SK-N-SH (cell line): ENCODE measurements around the gene SEMA3G. TPM values are rescaled to one million over a fixed set of nuclear protein-coding genes. Genes with fewer than 3 reads are reported as not detected.

Source experiments
- CTCF ChIA-PET: fragments of 300-600, 350-600 bp; formaldehyde crosslinking; extraction: SDS; loops from one replicate; lab custom pipeline; 2021; lab: Yijun Ruan, JAX
- POLR2A ChIA-PET: fragments of 350-600 bp; sonication (Branson Sonifier 250); formaldehyde crosslinking; extraction: SDS; loops from one replicate; lab custom pipeline; 2020; ENCODE audit warnings: antibody characterized with exemption, inconsistent platforms; lab: Yijun Ruan, JAX
- DNase-seq: peaks from one replicate; pipeline ENCODE4 v3.0.0; 2012
- H2AFZ ChIP-seq: fragments of 200-600 bp; sonication (generic); 2 replicates; pipeline ENCODE4 v1.8.1; 2016; ENCODE audit warnings: antibody characterized with exemption, mild to moderate bottlenecking, low read depth
- H3F3A ChIP-seq: fragments of 200-600 bp; sonication (generic); replicated peaks from 2 replicates; pipeline ENCODE3; 2016; ENCODE audit warnings: antibody characterized with exemption, mild to moderate bottlenecking; ENCODE audit not compliant: insufficient read depth
- H3K27ac ChIP-seq, 2 experiments: fragments of 200-500 bp in 1 of 2; fragments of 200-600 bp in 1 of 2; sonication (Bioruptor generic) in 1 of 2; sonication (generic), shearing (Covaris generic) in 1 of 2; 2 replicates each; pipeline versions ENCODE4 v1.5.1 to v1.6.1; 2014 to 2016; ENCODE audit warnings: low read depth in 2 of 2, inconsistent platforms in 1 of 2, low read length in 1 of 2, mild to moderate bottlenecking in 1 of 2, mixed read lengths in 1 of 2
- H3K27me3 ChIP-seq: fragments of 200-600 bp; sonication (generic), shearing (Covaris generic); 2 replicates; pipeline ENCODE4 v1.6.1; 2016; ENCODE audit warnings: mixed run types; ENCODE audit not compliant: insufficient read depth
- H3K36me3 ChIP-seq, 2 experiments: fragments of 200-500 bp in 1 of 2; fragments of 200-600 bp in 1 of 2; sonication (Bioruptor generic) in 1 of 2; sonication (generic) in 1 of 2; replicated peaks in 1 of 2; 2 replicates each; pipeline versions ENCODE3 to v1.5.1; 2014 to 2016; ENCODE audit warnings: low read length in 1 of 2, mild to moderate bottlenecking in 1 of 2; ENCODE audit not compliant: insufficient read depth in 2 of 2, control insufficient read depth in 1 of 2
- H3K4me1 ChIP-seq, 2 experiments: fragments of 200-500 bp in 1 of 2; fragments of 200-600 bp in 1 of 2; sonication (Bioruptor generic) in 1 of 2; sonication (generic), shearing (Covaris generic) in 1 of 2; 2 replicates each; pipeline versions ENCODE4 v1.5.1 to v1.6.1; 2014 to 2016; ENCODE audit warnings: low read depth in 1 of 2, low read length in 1 of 2, mixed run types in 1 of 2; ENCODE audit not compliant: insufficient read depth in 2 of 2, control insufficient read depth in 1 of 2
- H3K4me2 ChIP-seq: fragments of 200-600 bp; sonication (generic), shearing (Covaris generic); 2 replicates; pipeline ENCODE4 v1.6.1; 2017; ENCODE audit warnings: mixed run types
- H3K4me3 ChIP-seq, 2 experiments: fragments of 200-500 bp in 1 of 2; fragments of 200-600 bp in 1 of 2; sonication (Bioruptor generic) in 1 of 2; sonication (generic), shearing (Covaris generic) in 1 of 2; 2 replicates each; pipeline versions ENCODE4 v1.5.1 to v1.8.1; 2014 to 2016; ENCODE audit warnings: low read depth in 2 of 2, inconsistent platforms in 1 of 2, low read length in 1 of 2, mild to moderate bottlenecking in 1 of 2, mixed read lengths in 1 of 2, moderate library complexity in 1 of 2
- H3K79me2 ChIP-seq: fragments of 200-600 bp; sonication (generic); 2 replicates; pipeline ENCODE4 v1.8.1; 2017; ENCODE audit warnings: mild to moderate bottlenecking; ENCODE audit not compliant: insufficient read depth
- H3K9ac ChIP-seq: fragments of 200-600 bp; sonication (generic); 2 replicates; pipeline ENCODE4 v1.6.1; 2017; ENCODE audit warnings: mixed run types
- H3K9me2 ChIP-seq: fragments of 200-600 bp; sonication (generic); 2 replicates; pipeline ENCODE4 v1.6.1; 2017; ENCODE audit warnings: mixed run types
- H3K9me3 ChIP-seq: fragments of 200-600 bp; sonication (generic); 2 replicates; pipeline ENCODE4 v1.6.1; 2017; ENCODE audit warnings: mixed run types, mild to moderate bottlenecking, moderate library complexity
- H4K20me1 ChIP-seq: fragments of 200-600 bp; sonication (generic); 2 replicates; pipeline ENCODE4 v1.6.1; 2017; ENCODE audit warnings: mild to moderate bottlenecking, mixed run types; ENCODE audit not compliant: insufficient read depth
- CHD2 ChIP-seq: fragments of 150-350 bp; IDR thresholded peaks from 2 replicates; pipeline ENCODE4 v1.6.1; 2018; ENCODE audit warnings: low read length; ENCODE audit not compliant: partially characterized antibody
- EP300 ChIP-seq, 2 experiments: IDR thresholded peaks; 2 replicates each; pipeline versions ENCODE4 v1.4.0 to v1.6.1; 2012; ENCODE audit warnings: borderline replicate concordance in 1 of 2, low read depth in 1 of 2, low read length in 1 of 2
- EZH2phosphoT487 ChIP-seq: fragments of 200-600 bp; sonication (generic); IDR thresholded peaks from 2 replicates; pipeline ENCODE4 v1.6.1; 2017; ENCODE audit warnings: low read depth, mixed run types, mild to moderate bottlenecking, antibody characterized with exemption, moderate library complexity, borderline replicate concordance
- FOSL2 ChIP-seq: IDR thresholded peaks from 2 replicates; pipeline ENCODE4 v1.4.0; 2012; ENCODE audit warnings: low read depth, mild to moderate bottlenecking, moderate library complexity, borderline replicate concordance
- FOXJ3 ChIP-seq: sonication (generic); formaldehyde crosslinking; IDR thresholded peaks from 2 replicates; pipeline ENCODE4 v1.5.1; 2020; ENCODE audit warnings: mild to moderate bottlenecking, missing genetic modification reagents
- FOXM1 ChIP-seq: IDR thresholded peaks from 2 replicates; pipeline ENCODE4 v1.4.0; 2012; ENCODE audit warnings: low read depth, mild to moderate bottlenecking
- GATA2 ChIP-seq: sonication (generic); formaldehyde crosslinking; IDR thresholded peaks from 2 replicates; pipeline ENCODE4 v1.5.0; 2020; ENCODE audit warnings: mild to moderate bottlenecking, missing genetic modification reagents
- MAX ChIP-seq: IDR thresholded peaks from 2 replicates; pipeline ENCODE4 v1.4.0; 2012; ENCODE audit warnings: low read depth
- MEF2A ChIP-seq: IDR thresholded peaks from 2 replicates; pipeline ENCODE4 v1.4.0; 2012; ENCODE audit warnings: low read depth, borderline replicate concordance
- MXI1 ChIP-seq: IDR thresholded peaks from 2 replicates; pipeline ENCODE4 v1.6.1; 2012; ENCODE audit warnings: mild to moderate bottlenecking, low read depth, low read length, improper control_type of control experiment
- NRF1 ChIP-seq: IDR thresholded peaks from 2 replicates; pipeline ENCODE4 v1.6.1; 2012; ENCODE audit warnings: low read depth, mild to moderate bottlenecking, low read length
- POLR2AphosphoS5 ChIP-seq: IDR thresholded peaks from 2 replicates; pipeline ENCODE4 v1.6.1; 2012; ENCODE audit warnings: low read depth, low read length
- RFX5 ChIP-seq: IDR thresholded peaks from 2 replicates; pipeline ENCODE4 v1.6.1; 2012; ENCODE audit warnings: mild to moderate bottlenecking, improper control_type of control experiment, low read length
- SIN3A ChIP-seq: IDR thresholded peaks from 2 replicates; pipeline ENCODE4 v1.6.1; 2012; ENCODE audit warnings: low read depth, mild to moderate bottlenecking, low read length, moderate library complexity, borderline replicate concordance
- SMC3 ChIP-seq: IDR thresholded peaks from 2 replicates; pipeline ENCODE4 v1.6.1; 2012; ENCODE audit warnings: low read depth, low read length, improper control_type of control experiment
- TAF1 ChIP-seq: IDR thresholded peaks from 2 replicates; pipeline ENCODE4 v1.6.1; 2012; ENCODE audit warnings: low read depth, mild to moderate bottlenecking, low read length, moderate library complexity, borderline replicate concordance
- TEAD4 ChIP-seq: IDR thresholded peaks from 2 replicates; pipeline ENCODE4 v1.4.0; 2012; ENCODE audit warnings: mild to moderate bottlenecking, borderline replicate concordance; ENCODE audit not compliant: insufficient read depth
- YY1 ChIP-seq: IDR thresholded peaks from 2 replicates; pipeline ENCODE4 v1.4.0; 2012; ENCODE audit warnings: low read depth, mild to moderate bottlenecking
- WGBS: methylation state at CpG from one replicate; pipeline ENCODE4 v1.1.6; 2017; ENCODE audit warnings: low lambda C conversion rate; 5-methylcytosine and 5-hydroxymethylcytosine counted together
- polyA plus RNA-seq, 3 experiments: library from polyadenylated mRNA; depleted of rRNA; stranded (reverse); fragments of >200 nt; gene quantifications; 2 replicates each; pipeline ENCODE4 v1.2.3, GENCODE V29; 2012

SEMA3G gene
- polyA plus RNA-seq, 1 of the 3 experiments (the other 2 are of a cell fraction) = 0.13 TPM

- H3K9me2 ChIP-seq = no peaks in the 10 kb centered on the region
- H4K20me1 ChIP-seq = no peaks in the 10 kb centered on the region
- no peak overlapping the region for H3K9ac ChIP-seq
- WGBS = no CpG with 5 or more reads among the region's 4 CpGs
- H3K4me1 ChIP-seq = peaks cover 0 to 6% of the 10 kb centered on the region in 2 experiments; a peak in 1 of 4 replicates
- CTCF ChIA-PET = interaction anchor here (0.8 to 16.5 kb wide), 24 partner anchors 12 to 445 kb away, joined by 3 to 578 read pairs (median 5); no protein-coding TSS in a partner anchor
- POLR2A ChIA-PET = interaction anchor here (0.6 kb wide), 1 partner anchor 49 kb away, joined by 3 read pairs; no protein-coding TSS in a partner anchor
- no peak overlapping the region for H3K4me2 ChIP-seq
- H3F3A ChIP-seq = no peaks in the 10 kb centered on the region
- H2AFZ ChIP-seq = no peak overlapping the region
- H3K36me3 ChIP-seq = no peaks in the 10 kb centered on the region
- H3K79me2 ChIP-seq = no peaks in the 10 kb centered on the region
- H3K9me3 ChIP-seq = no peaks in the 10 kb centered on the region
- H3K4me3 ChIP-seq = no peak overlapping the region
- H3K27me3 ChIP-seq = no peaks in the 10 kb centered on the region
- no peak overlapping the region for H3K27ac ChIP-seq
- TF ChIP-seq MAX (no peak), TEAD4 (no peak), FOSL2 (no peak), MEF2A (no peak), EP300 (IDR thresholded peaks at IDR 0.05; ENCODE audit: borderline replicate concordance in 1 of 2, low read depth in 1 of 2, low read length in 1 of 2) (no peak), TAF1 (no peak), EZH2phosphoT487 (no peak), CHD2 (no peak), YY1 (no peak), NRF1 (no peak), MXI1 (no peak), RFX5 (no peak), GATA2 (CRISPR knock-in tag) (no peak), POLR2AphosphoS5 (no peak), SMC3 (no peak), FOXJ3 (CRISPR knock-in tag) (no peak), FOXM1 (no peak), SIN3A (no peak)
- no peak for DNase-seq
Measured at GRCh38 chr3:52446042-52446441, 1.1 kb upstream of the SEMA3G start.
